ENCODE data around the gene TSPAN16.
A peak's percentile ranks its signal among the peaks of the same experiment; 100 is the strongest.

DNA sequence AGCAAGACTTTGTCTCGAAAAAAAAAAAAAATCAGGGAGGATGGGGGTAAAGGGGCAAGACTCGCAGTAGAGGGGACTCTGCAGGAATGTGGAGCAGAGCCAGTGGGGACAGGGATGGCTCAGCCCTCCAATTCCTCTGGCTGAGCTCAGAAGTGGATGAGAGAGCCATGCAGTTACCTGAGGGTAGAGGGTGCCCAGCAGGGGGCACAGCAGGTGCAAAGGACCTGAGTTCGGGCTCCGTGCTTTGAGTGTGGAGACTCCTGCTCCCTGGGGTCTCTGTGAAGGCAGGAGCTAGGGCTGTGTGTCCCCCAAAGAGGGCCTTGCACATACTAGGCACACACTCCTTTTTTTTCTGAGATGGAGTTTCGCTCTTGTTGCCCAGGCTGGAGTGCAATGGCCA lies 41.3 kb upstream of the TSPAN16 start:
- TF ChIP-seq, protein P1, sequence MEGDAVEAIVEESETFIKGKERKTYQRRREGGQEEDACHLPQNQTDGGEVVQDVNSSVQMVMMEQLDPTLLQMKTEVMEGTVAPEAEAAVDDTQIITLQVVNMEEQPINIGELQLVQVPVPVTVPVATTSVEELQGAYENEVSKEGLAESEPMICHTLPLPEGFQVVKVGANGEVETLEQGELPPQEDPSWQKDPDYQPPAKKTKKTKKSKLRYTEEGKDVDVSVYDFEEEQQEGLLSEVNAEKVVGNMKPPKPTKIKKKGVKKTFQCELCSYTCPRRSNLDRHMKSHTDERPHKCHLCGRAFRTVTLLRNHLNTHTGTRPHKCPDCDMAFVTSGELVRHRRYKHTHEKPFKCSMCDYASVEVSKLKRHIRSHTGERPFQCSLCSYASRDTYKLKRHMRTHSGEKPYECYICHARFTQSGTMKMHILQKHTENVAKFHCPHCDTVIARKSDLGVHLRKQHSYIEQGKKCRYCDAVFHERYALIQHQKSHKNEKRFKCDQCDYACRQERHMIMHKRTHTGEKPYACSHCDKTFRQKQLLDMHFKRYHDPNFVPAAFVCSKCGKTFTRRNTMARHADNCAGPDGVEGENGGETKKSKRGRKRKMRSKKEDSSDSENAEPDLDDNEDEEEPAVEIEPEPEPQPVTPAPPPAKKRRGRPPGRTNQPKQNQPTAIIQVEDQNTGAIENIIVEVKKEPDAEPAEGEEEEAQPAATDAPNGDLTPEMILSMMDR (tag by site-specific recombination; IDR thresholded peaks at IDR 0.05) = peak; percentile 24; the same call in 1 of the 2 replicates
- TF ChIP-seq GLIS1 (tag by site-specific recombination; IDR thresholded peaks at IDR 0.05) (no peak), ZNF221 (tag by site-specific recombination; IDR thresholded peaks at IDR 0.05; ENCODE audit: borderline replicate concordance) (no peak), ZNF510 (tag by site-specific recombination; IDR thresholded peaks at IDR 0.05; ENCODE audit: insufficient replicate concordance) (no peak), BCL11A (tag by site-specific recombination; IDR thresholded peaks at IDR 0.05; ENCODE audit: low read depth) (no peak), MYNN (tag by site-specific recombination; IDR thresholded peaks at IDR 0.05; ENCODE audit: borderline replicate concordance) (no peak)
- TF ChIP-seq, protein P2, sequence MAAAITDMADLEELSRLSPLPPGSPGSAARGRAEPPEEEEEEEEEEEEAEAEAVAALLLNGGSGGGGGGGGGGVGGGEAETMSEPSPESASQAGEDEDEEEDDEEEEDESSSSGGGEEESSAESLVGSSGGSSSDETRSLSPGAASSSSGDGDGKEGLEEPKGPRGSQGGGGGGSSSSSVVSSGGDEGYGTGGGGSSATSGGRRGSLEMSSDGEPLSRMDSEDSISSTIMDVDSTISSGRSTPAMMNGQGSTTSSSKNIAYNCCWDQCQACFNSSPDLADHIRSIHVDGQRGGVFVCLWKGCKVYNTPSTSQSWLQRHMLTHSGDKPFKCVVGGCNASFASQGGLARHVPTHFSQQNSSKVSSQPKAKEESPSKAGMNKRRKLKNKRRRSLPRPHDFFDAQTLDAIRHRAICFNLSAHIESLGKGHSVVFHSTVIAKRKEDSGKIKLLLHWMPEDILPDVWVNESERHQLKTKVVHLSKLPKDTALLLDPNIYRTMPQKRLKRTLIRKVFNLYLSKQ (tag by site-specific recombination; IDR thresholded peaks at IDR 0.05; ENCODE audit: borderline replicate concordance) = no peak
- TF ChIP-seq, protein P3, sequence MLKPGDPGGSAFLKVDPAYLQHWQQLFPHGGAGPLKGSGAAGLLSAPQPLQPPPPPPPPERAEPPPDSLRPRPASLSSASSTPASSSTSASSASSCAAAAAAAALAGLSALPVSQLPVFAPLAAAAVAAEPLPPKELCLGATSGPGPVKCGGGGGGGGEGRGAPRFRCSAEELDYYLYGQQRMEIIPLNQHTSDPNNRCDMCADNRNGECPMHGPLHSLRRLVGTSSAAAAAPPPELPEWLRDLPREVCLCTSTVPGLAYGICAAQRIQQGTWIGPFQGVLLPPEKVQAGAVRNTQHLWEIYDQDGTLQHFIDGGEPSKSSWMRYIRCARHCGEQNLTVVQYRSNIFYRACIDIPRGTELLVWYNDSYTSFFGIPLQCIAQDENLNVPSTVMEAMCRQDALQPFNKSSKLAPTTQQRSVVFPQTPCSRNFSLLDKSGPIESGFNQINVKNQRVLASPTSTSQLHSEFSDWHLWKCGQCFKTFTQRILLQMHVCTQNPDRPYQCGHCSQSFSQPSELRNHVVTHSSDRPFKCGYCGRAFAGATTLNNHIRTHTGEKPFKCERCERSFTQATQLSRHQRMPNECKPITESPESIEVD (tag by site-specific recombination; IDR thresholded peaks at IDR 0.05) = no peak
- TF ChIP-seq, protein P4, sequence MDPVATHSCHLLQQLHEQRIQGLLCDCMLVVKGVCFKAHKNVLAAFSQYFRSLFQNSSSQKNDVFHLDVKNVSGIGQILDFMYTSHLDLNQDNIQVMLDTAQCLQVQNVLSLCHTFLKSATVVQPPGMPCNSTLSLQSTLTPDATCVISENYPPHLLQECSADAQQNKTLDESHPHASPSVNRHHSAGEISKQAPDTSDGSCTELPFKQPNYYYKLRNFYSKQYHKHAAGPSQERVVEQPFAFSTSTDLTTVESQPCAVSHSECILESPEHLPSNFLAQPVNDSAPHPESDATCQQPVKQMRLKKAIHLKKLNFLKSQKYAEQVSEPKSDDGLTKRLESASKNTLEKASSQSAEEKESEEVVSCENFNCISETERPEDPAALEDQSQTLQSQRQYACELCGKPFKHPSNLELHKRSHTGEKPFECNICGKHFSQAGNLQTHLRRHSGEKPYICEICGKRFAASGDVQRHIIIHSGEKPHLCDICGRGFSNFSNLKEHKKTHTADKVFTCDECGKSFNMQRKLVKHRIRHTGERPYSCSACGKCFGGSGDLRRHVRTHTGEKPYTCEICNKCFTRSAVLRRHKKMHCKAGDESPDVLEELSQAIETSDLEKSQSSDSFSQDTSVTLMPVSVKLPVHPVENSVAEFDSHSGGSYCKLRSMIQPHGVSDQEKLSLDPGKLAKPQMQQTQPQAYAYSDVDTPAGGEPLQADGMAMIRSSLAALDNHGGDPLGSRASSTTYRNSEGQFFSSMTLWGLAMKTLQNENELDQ (tag by site-specific recombination; IDR thresholded peaks at IDR 0.05; ENCODE audit: low read depth) = no peak
